GM21529 (cell line): ENCODE measurements around the gene GIMAP2.
"Not testable (repeated sequence)": the region's sequence is repeated elsewhere in the genome, so short reads cannot be mapped to it uniquely, and the experiment has no call there.

Experiments
- ATAC-seq: cut with Tn5 transposase; IDR thresholded peaks from one replicate; pipeline ENCODE4 v1.9.1; 2021; ENCODE audit not compliant: unreplicated experiment

The GIMAP2 gene

DNA sequence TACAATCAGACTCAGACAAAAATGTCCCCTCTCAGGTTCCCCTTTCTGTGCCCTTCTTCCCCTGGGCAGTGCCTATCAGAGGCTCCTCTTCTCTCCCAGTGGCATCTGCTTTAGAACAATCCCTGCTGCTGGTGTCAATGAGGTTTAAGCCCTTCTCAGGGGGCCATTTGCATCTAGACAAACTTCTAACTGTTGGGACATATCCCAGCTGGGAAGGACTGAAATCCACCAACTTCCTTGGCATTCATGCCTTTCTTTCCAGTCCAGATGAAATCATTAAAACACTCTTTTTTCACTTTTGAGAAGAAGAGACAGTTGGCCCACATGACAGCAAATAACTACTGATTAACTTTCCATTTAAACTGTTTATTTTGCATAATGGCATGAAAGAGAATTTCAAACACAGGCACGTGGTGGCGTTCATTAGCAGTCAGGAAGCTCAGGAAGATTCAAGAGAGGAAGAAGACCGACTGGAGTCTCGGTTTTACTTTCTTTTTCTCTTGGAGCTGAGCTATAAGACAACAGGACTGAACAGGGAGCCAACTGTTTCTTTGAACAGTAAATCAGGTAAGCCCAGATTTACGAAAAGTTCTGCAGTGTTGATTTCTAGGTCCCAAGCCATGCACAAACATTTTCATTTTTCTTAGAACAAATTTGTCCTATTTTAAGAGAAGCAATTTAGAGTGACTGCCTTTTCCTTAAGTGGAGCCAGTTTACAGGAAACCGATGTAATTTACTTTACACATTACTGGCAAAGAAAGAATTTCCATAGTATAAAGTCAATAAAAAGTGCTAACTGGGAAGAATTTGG, at the start of gene GIMAP2:
GIMAP2 (plus strand) TSS at position 488 of the 811 bp plus-strand sequence. CDS start 1,354 bp downstream, outside the sequence.
- ATAC-seq, result peak; percentile 98

DNA sequence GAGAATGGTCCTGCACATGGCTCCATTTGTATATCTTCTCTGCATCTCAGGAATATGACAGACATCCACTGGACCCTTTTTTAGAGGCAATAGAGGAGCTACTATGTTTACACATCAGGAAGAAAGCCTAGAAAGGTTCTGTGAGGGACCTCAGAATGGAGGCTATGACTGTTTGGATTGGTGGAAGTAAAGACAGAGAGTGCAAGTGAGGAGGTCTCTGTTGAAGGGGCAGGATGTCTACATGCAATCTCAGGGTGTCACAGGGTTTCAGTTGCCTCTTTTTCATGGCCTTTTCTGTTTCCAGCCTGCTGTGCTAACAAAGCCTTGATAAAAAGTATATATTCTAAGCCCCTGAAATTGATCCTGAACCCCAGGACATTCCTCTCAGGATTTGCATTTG, 43.7 kb upstream of the GIMAP2 start:
- no peak for ATAC-seq

DNA sequence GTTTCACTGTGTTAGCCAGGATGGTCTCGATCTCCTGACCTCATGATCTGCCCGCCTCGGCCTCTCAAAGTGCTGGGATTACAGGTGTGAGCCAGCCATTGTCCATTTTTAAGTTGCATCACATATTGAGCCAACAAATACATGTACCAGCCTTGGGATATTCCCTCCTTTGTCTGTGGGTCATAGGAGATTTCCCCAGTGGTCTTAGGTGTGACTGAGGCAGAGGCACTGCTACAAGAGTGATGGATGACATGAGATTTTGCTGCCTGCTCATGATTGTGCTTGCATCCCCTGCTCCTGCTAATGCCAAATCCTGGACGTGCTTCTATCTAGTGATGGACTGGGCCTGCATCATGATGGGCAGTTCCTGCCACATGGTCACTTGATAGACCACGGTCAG, 42.6 kb upstream of the GIMAP2 start:
- no peak for ATAC-seq

DNA sequence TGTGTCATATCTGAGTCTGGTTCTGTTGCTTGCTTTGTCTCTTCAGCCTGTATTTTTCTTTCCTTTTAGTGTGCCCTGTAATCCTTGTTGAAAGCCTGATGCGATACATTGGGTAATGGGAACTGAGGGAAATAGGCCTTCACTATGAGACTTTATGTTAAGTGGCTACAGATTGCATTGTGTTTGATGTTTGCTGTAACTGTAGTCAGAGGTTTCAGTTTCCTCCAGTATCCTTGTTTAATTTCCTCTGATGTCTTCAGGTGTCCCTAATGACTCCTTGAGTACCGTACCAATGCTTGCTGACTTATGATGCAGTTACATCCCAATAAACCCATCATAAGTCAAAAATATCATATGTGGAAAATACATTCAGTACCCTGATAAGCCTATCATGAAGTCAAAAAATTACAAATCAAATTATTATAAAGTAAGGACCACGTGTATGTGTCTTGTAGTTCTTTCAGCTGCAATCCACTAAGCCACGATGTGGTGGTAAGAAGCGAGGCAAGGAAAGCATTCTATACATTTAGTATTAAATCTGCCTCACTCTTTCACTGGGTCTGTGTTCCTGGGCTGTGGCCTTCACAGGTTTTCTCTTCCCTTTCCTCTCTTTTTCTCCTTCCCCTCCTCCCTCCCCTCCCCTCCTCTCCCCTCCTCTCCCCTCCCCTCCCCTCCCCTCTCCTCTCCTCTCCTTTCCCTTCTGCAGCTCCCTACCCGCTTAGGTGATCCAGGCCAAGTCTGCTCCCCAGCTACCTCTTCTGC, 40.1 kb upstream of the GIMAP2 start:
- no peak for ATAC-seq

DNA sequence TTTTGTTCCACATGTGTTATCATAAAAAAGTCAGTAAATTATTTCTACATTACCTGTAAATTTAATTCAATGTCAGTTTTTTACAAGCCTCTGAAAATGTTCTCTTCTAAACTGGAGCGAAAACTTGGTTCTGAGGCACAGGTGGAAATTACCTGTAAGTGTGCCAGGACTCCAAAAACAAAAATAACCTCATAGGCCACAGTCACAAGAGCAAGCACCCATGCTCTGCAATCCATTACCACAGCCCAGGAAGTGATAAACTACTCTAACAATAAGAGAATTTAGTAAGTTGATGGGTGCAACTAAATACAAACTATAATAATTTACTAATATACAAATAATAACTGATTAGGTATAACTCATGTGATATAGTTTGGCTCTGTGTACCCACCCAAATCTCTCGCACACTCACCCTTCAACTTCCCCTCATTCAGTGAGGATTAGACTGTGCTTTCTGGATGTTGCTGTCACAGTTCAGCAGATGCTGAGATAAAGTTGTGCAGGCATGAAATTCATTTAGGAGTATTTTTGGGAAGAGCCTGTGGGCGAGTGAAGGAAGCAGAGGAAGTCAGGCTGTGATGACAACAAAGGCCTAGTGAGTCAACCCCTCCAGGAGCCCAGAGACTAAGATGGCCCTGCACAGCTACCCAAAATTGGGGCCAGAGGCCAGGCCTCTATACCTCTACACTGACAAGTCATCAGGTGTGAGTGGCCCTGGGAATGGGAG, 37.0 kb upstream of the GIMAP2 start:
- no peak for ATAC-seq

DNA sequence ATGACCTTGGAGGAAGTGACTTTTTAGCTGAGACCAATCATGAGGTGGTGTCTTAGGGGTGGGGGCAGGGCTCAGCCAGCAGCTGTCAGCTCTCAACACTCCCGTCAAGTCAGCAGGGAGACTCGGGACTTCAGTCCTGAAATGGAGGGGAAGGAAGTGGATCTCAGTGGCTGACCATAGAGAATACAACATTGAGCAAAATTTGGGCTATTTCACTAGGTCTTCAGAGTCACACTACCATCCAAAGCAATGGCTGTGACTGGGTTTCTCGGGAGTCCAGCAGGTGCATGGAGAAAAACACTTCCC, 36.5 kb upstream of the GIMAP2 start:
- ATAC-seq, result no peak

DNA sequence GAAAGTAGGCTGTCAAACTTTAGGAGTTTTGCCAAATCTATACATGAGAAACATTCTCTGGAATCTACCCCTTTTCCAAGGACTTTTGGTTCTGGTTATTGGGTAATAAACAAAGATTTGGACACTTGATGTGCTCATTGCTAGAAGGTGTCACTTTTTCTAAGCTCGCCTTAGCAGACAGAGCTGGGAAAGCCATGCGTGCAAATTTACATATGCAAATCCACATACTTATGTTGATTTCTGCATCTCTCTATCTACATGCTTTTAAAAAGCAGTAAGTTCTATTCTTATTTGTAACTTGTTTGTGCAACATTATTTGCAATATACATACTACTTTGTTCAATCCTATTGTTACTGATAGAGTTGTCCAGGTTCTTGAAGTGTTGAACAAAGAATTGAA, 30.8 kb upstream of the GIMAP2 start:
- ATAC-seq, result no peak

DNA sequence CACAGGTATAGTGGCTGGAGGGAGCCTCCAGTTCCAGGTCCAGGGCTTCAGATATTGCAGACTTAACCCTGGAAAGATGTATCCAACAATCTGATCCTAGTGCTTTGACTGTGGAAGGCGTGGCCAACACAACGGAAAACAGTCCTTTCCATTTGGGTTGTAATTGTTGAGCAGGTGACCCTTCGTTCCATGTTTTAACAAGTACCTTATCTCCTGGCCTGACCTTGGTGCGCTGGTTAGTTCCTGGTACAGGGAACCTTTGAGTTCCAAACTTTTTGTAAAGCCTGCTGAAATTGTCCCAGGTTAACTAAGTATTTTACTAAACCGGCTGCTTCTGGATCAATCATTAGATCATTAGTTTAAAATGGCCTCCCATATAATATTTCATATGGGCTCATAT, 29.5 kb upstream of the GIMAP2 start:
- no peak for ATAC-seq

DNA sequence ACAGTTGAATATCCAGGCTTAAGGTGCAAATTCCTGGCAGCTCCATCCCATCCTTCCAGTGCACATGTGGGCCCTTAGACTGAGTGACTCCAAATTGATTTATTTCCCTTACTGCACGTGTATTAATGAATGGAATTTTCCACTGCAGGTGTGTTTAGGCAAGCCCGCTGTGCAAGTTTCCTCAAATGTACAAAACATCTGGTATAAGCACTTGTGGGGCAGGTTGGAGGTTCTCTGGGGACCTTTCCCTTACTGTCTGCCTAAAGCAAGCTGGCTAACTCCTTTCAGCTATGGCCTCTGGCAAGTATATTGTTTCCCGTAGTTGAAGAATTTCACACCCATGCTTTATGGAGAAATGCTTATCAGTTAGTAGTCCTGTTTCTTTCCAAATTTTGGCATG, 28.0 kb upstream of the GIMAP2 start:
- ATAC-seq, result no peak

DNA sequence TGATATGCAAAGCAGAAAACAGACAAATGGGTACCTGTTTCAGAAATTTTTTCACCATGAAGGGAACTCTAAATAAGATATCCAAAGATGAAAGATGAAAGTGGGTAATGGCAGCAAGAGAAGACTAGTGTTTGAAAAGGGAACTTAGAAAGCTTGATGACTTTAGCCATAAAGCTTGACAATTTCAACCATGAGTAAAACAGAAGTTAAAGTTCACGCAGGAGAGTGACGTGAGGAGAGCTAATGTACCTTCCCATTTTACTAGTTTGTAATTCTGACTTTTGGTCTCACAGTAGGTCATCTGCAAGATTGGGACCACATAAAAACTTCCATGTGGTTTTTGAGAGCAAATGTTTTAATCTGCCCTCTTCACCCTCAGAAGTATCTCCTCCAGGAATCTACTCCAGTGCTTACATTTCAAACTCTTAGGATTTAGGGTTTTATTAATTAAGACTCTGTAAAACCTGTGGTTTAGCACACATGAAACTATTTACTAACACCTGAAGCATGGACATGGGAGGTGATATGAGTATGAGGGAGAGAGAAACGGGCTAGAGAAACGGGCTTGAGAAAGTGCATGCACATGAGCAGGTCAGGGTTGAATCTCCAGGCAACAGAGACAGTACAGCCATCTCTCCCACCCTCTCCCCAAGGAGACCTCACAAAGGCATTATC, 24.4 kb upstream of the GIMAP2 start:
- ATAC-seq, result no peak

DNA sequence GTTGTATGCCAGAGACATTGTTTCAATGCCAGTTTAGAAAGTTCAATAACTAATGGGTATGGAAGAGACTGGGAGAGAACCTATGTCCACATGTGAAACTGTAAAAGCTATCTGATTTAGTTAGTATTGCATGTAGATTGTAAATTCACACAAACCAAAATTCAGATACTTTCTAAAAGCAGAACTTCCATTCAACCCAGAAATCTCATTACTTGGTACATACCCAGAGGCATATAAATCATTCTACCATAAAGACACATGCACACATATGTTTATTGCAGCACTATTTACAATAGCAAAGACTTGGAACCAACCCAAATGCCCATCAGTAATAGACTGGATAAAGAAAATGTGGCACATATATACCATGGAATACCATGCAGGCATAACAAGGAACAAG, 22.7 kb upstream of the GIMAP2 start:
- not testable (repeated sequence) for ATAC-seq

DNA sequence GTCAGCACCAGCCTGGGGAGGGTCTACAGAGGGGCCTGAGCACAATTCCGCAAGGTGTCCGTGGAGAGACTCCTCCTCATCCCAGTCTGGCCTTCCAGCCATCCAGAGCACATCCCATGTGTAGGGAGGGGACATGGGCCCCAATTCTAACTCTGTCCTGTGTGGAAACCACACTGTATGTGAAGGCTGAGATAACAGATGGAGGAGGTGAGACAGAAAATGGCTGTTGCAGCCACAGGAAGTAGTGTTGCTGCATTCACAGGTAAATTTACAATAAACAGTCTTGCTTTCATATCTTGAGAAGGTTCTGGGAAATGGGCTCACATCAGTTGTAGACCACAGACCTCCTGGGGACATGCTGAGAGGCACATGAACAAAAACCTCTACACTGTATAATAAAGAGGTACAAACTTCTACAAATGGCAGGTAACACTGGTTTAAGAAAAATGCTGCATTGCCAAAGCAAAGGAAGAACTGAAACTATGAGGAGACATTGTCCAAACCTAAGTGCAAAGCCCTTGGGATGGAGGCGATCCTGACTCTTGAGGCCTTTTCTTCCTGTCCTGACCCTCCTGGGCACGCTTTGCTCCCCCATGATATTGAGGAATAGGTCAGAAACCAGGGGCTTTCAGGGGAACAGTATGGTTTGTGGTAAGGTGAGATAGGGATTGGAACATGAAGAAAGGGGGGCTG, 21.6 kb upstream of the GIMAP2 start:
- ATAC-seq, result peak; percentile 38

DNA sequence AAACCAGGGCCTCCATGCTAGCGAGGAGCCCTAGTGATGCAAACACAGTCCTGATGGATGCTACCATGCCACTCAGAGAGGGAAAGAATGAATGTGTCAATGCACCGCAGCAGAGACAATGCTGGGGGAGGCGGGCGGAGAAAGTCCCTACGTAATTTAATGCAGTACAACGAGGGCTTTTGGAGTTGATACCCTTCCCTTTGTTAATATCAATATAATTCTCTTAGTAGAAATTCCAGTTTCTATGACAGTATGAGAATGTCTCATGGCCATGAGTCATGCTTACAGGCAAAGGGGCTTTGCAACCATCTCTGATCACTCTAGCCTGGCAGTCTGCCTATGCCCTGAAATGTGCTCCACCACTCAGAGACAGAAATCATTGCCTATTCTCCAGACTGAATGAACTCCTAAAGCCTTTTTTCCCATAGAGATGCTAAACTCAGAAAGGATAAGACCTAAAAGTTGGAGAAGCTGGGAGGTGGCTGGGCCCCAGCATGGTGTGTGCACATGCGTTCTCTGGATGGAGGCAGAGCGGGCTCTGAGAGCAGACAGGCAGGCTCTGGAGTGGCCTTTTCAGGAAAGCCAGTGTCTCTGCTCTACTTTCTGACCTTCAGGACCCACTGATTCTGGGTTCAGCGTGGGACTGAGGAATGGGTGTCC, 20.3 kb upstream of the GIMAP2 start:
- no peak for ATAC-seq

DNA sequence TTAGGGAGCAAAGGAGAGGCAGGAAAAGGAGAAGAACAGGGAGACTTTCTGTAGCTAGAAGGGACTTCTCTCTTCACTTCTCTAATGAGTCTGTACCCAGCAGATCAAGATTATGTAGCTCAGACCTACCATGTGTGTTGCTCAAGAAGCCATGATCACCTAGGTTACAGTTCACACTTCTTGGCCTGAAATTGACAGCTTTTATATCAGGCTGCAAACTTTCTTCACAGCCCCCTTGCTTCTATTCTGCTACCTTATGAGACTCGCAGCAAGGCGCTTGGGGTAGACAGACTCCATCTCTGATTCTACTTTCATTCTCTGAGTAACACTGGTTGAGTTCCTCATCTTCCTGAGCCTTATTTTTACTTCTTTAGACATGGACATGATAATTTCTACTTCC, 19.6 kb upstream of the GIMAP2 start:
- ATAC-seq, result no peak

DNA sequence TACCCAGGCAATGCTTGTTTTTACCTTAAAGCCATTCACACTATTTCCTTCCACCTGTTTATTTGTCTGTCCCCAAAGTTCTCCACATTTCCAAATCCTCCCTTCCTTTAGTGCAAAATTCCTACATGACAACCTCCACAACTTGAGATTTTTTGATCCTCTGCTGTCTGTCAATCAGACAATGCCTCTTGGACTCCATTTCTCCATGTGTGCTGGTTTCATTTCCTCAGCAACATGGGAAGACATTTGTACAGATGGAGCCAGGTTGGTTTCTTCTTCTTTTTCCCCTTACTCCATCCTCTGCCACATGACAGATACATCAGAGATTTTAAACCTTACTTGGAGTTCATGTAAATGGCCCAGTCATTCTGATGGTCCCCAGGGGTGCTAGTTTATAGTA, 19.1 kb upstream of the GIMAP2 start:
- no peak for ATAC-seq

DNA sequence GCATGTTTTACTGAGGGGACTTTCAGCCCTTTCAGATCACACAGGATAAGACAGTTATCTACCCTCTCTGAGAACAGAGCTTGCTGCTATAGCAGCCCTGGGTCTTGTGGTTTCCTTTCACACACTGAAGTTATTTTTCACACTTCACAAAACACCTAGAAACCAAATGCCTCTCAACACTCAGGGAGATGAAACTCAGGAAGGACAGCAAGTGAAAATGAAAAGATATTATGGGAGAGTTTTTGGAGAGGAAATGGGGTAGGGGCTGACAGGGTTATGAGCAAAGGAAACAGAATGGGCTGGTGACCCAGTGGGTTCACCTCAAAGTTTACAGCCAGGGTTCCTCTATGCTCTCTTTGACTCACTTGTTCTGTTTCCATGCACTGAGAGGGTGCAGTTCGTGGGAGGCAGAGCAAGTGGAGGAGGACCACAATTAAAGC, 17.0 kb upstream of the GIMAP2 start:
- ATAC-seq, result peak; percentile 74

DNA sequence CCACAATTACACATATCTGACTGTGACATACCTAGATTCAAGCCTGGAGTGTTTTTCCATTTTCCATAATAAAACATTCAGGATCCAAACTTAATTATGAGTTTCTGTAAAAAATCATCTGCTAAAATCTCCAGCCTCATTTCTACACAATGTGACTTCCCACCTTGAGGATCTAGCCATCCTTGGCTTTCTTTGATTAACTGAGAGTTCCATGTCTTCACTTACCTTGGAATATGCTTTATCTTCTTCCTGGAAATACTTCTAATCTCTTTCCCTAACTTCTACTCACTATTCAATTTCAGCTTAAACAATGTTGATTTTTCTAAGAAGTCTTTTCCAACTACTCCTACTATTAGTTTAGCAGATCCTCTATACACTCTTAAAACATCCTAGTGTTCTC, 16.5 kb upstream of the GIMAP2 start:
- ATAC-seq, result no peak

DNA sequence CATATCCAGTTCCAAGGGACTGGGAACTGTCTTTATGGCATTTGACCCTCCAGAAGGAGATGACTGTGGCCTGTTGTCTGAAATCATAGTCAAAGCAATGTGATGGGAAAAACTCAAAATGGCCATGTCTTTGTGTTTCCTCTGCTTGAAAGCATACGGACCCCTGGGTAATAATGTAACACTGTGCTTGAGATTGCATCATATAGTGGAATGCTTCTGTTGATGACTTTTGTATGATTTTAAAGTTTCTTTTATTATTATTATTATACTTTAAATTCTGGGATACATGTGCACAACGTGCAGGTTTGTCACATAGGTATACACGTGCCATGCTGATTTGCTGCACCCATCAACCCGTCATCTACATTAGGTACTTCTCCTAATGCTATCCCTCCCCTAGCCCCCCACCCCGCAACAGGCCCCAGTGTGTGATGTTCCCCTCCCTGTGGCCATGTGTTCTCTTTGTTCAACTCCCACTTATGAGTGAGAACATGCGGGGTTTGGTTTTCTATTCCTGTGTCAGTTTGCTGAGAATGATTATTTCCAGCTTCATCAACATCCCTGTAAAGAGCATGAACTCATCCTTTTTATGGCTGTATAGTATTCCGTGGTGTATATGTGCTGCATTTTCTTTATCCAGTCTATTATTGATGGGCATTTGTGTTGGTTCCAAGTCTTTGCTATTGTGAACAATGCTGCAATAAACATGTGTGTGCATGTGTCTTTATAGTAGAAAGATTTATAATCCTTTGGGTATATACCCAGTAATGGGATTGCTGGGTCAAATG, 13.5 kb upstream of the GIMAP2 start:
- ATAC-seq, result not testable (repeated sequence)

DNA sequence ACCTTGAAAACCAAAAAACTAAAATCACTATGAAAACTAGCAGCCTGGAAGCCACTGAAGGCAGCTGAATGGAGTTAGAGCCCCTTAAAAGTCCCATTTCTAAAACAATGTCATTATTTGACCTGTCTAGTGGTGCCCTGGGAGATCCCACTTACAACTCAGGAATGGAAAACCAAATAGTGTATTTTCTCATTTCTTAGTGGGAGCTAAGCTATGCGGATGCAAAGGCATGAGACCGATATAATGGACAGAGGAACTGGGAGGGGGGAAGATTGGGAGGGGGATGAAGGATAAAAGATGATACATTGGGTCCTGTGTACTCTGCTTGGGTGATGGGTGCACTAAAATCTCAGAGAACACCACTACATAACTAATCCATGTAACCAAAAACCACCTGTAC, 9.8 kb upstream of the GIMAP2 start:
- no peak for ATAC-seq
